ENCODE measurements around the gene DECR2. TPM values are rescaled to one million over a fixed set of nuclear protein-coding genes. Genes with fewer than 3 reads are reported as not detected.

The DECR2 gene
- total RNA-seq, 1 experiment from 2014 or later: 37.2 TPM

DNA sequence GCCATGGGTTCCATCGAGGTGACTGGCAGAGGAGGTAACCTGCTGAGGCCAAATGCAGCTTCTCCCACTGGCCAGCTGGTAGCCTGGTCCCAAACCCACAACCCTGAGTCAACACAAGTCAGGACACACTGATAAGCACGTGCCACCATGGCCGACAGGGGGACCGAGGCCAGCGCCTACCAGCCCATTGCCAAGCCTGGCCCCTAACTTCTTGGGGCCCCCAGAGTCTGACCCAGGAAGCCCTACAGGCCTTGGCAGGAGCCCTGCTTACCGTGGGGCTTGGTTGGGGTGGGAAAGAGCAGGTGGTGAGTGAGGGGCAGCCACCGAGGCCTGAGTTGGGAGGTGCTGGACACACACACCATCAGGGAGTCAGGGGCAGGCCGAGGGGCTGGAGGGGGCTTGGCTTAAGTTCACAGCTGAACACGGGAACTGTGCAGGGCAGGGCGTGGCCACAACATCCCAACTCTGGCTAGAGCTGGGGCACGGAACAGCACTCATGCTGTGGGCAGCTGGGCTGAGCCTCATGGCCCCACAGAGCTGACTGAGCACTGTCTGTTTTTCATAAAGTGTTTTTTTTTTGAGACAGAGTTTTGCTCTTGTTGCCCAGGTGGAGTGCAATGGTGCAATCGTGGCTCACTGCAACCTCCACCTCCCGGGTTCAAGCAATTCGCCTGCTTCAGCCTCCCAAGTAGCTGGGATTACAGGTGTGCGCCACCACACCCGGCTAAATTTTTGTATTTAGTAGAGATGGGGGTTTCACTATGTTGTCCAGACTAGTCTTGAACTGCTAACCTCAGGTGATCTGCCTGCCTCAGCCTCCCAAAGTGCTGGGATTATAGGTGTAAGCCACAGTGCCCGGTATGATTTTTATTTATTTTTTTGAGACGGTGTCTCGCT is 36.8 kb upstream of the DECR2 start:
- H3K36me3 Mint-ChIP-seq (ENCODE audit: insufficient read depth, unreplicated experiment): peaks cover 15% of the 10 kb centered on the region
- H3K27me3 Mint-ChIP-seq (ENCODE audit: insufficient read depth, unreplicated experiment): no peaks in the 10 kb centered on the region
- H3K4me1 Mint-ChIP-seq (ENCODE audit: insufficient read depth, unreplicated experiment): no peaks in the 10 kb centered on the region
- no peak overlapping the region for H3K4me3 Mint-ChIP-seq (ENCODE audit: unreplicated experiment)
- no TSS peak for BruUV-seq (replicated peaks)
- H3K27ac Mint-ChIP-seq (ENCODE audit: low read depth, unreplicated experiment): peak overlapping the region; percentile 51
- POLR2A ChIA-PET: interaction anchor here (0.7 to 1.1 kb wide), 2 partner anchors 77 to 130 kb away, joined by 4 read pairs; partner anchors contain the start of gene FAM234A
- TF ChIP-seq CTCF (IDR thresholded peaks at IDR 0.05; ENCODE audit: unreplicated experiment): no peak
- H3K9me3 Mint-ChIP-seq (ENCODE audit: unreplicated experiment): no peaks in the 10 kb centered on the region
- intact Hi-C loops (cut with micrococcal nuclease): no loop called here
- CTCF ChIA-PET: interaction anchor here (0.6 to 1.4 kb wide), 5 partner anchors 240 to 299 kb away, joined by 3 to 7 read pairs (median 4); no protein-coding TSS in a partner anchor
- DNase-seq (ENCODE audit: unreplicated experiment): no peak

DNA sequence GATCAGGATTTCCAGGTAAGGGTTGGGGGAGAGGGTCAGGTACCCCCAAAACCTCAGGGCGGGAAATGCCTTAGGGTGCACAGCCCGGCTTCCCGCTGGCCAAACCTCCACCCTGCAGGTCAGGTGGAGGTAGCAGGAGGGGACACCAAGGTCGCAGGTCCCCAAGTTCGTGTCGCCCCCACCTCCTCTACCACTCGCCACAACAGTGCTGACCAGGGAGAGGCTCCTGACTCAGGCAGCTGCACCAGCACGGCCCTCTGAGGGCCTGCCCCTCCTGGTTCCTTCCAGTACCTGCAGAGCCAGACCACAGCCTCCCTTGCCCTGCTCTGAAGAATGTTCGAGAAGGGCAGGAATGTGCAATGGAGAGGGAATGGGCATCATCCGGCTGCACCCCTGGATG is 35.2 kb upstream of the DECR2 start:
- no peak overlapping the region for H3K4me3 Mint-ChIP-seq (ENCODE audit: unreplicated experiment)
- intact Hi-C loops (cut with micrococcal nuclease): no loop called here
- ChIA-PET CTCF (interaction anchor here (1.2 kb wide), 1 partner anchor 11 kb away, joined by 5 read pairs; no protein-coding TSS in a partner anchor), POLR2A (no interaction called here)
- TF ChIP-seq CTCF (IDR thresholded peaks at IDR 0.05; ENCODE audit: unreplicated experiment): no peak
- H3K36me3 Mint-ChIP-seq (ENCODE audit: insufficient read depth, unreplicated experiment): peaks cover 23% of the 10 kb centered on the region
- no peak for DNase-seq (ENCODE audit: unreplicated experiment)
- BruUV-seq (replicated peaks): no TSS peak
- no peak overlapping the region for H3K27ac Mint-ChIP-seq (ENCODE audit: low read depth, unreplicated experiment)
- no peaks in the 10 kb centered on the region for H3K27me3 Mint-ChIP-seq (ENCODE audit: insufficient read depth, unreplicated experiment)
- no peaks in the 10 kb centered on the region for H3K9me3 Mint-ChIP-seq (ENCODE audit: unreplicated experiment)
- H3K4me1 Mint-ChIP-seq (ENCODE audit: insufficient read depth, unreplicated experiment): no peaks in the 10 kb centered on the region

GRCh38 chr16:367333-367903 is 34.3 kb upstream of the DECR2 start:
- no peak for TF ChIP-seq CTCF (IDR thresholded peaks at IDR 0.05; ENCODE audit: unreplicated experiment)
- no peaks in the 10 kb centered on the region for H3K4me1 Mint-ChIP-seq (ENCODE audit: insufficient read depth, unreplicated experiment)
- H3K4me3 Mint-ChIP-seq (ENCODE audit: unreplicated experiment): no peak overlapping the region
- peaks cover 23% of the 10 kb centered on the region for H3K36me3 Mint-ChIP-seq (ENCODE audit: insufficient read depth, unreplicated experiment)
- DNase-seq (ENCODE audit: unreplicated experiment): no peak
- no peak overlapping the region for H3K27ac Mint-ChIP-seq (ENCODE audit: low read depth, unreplicated experiment)
- H3K27me3 Mint-ChIP-seq (ENCODE audit: insufficient read depth, unreplicated experiment): no peaks in the 10 kb centered on the region
- BruUV-seq (replicated peaks): TSS peak; percentile 55
- intact Hi-C loops (cut with micrococcal nuclease): no loop called here
- ChIA-PET POLR2A (interaction anchor here (0.6 kb wide), 1 partner anchor 199 kb away, joined by 3 read pairs; no protein-coding TSS in a partner anchor), CTCF (interaction anchor here (0.6 to 1.0 kb wide), 2 partner anchors 27 to 250 kb away, joined by 3 to 5 read pairs; no protein-coding TSS in a partner anchor)
- no peaks in the 10 kb centered on the region for H3K9me3 Mint-ChIP-seq (ENCODE audit: unreplicated experiment)
